AG04450 (cell line): ENCODE results near the gene MYBPC3. TPM values are rescaled to one million over a fixed set of nuclear protein-coding genes. Genes with fewer than 3 reads are reported as not detected.

Source experiments
- CTCF ChIA-PET: fragments of 300-600, 350-600 bp; formaldehyde crosslinking; extraction: SDS; loops from one replicate; lab custom pipeline; 2022; ENCODE audit warnings: antibody characterized with exemption, inconsistent platforms; lab: Charles Lee
- POLR2A ChIA-PET: fragments of 350-600 bp; formaldehyde crosslinking; extraction: SDS; loops from one replicate; lab custom pipeline; 2021; ENCODE audit warnings: antibody characterized with exemption, inconsistent platforms; lab: Yijun Ruan, JAX
- DNase-seq: peaks from one replicate; pipeline ENCODE4 v3.0.0-alpha.2; 2011; ENCODE audit warnings: low read depth, low spot score
- H3K27ac ChIP-seq: one replicate; pipeline ENCODE4 v1.5.1; 2012; ENCODE audit warnings: low read depth, low read length, control low read depth
- H3K27me3 ChIP-seq: one replicate; pipeline ENCODE4 v1.6.0; 2012; ENCODE audit warnings: low read length; ENCODE audit not compliant: control insufficient read depth, insufficient read depth
- H3K4me3 ChIP-seq: 2 replicates; pipeline ENCODE4 v1.5.1; 2011; ENCODE audit warnings: mild to moderate bottlenecking, low read depth, low read length, control low read depth
- H3K9me3 ChIP-seq: 2 replicates; pipeline ENCODE4 v1.5.1; 2012; ENCODE audit warnings: low read length; ENCODE audit not compliant: control insufficient read depth, insufficient read depth
- CTCF ChIP-seq: IDR thresholded peaks from 2 replicates; pipeline ENCODE4 v1.5.1; 2011; ENCODE audit warnings: low read depth, low read length, control low read depth, inconsistent platforms
- polyA plus RNA-seq: library from polyadenylated mRNA; depleted of rRNA; stranded (reverse); fragments of >200 nt; gene quantifications from 2 replicates; pipeline ENCODE4 v1.2.3, GENCODE V29; 2011

The MYBPC3 gene
- polyA plus RNA-seq, 1 experiment, result not detected

DNA sequence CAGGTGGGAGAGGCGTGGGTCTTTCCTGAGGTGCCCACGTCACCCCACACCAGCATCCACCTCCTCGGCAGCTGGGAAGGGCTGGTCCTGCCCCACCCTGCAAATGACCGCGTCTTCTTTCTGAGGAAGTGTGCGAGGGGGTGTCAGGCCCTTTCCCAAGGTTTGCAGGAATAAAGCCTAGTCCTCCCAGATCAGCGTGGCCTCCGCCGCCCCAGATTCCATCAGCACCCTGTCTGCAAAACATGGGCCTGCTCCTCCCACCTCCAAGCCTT lies 41.5 kb upstream of the MYBPC3 start:
- Histone ChIP-seq H3K9me3 (no peaks in the 10 kb centered on the region; the same call in 1 of the 2 replicates), H3K27ac (peak overlapping the region; percentile 89), H3K4me3 (no peak overlapping the region), H3K27me3 (no peaks in the 10 kb centered on the region)
- no peak for TF ChIP-seq CTCF
- DNase-seq, result no peak
- CTCF ChIA-PET, result interaction anchor here (0.7 to 3.4 kb wide), 3 partner anchors 20 to 215 kb away, joined by 3 to 31 read pairs (median 5); no protein-coding TSS in a partner anchor
- POLR2A ChIA-PET, result interaction anchor here (1.0 kb wide), 1 partner anchor 13 kb away, joined by 3 read pairs; no protein-coding TSS in a partner anchor

DNA sequence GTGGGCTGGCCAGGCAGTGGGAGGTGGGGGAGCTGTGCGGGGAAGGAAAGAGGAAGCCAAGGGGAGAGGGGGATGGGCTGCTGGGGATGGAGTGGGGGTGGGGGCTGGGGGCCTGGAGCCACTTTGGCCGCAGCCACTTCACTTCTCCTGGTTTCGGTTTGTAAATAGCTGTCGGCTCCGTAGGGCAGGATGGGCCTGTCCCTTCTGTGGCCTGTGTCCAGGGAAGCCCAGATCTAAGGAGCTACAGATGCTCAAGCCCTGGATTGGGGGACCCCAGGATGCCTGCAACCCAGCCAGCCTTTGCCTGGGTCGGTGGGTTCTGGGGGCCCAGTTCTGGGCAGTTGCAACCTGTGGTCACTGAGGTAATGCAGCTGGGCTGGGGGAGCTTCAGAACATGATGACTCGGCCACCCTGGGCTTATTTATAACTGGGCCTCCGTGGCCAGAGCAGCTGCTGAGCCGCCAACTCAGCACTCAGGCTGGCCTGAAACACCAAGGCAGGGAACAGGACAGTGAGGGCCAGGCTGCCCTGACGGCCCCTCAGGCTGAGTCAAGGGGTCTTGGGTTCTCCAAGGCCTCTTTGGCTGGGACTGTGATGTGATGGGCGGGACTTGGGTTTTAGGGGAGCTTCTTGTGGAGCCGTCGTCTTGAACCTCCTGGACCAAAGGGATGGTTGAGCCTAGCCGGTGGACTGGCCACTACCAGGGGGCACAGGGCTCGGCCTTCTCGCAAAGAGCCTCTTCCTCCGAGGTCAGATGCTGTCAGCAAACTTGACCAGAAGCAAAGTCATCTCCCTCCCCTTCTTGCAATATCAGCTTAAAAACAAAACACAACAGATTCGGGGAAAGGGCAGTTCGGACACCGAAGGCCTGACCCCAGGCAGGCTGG lies 40.9 kb upstream of the MYBPC3 start:
- H3K4me3 ChIP-seq, result no peak overlapping the region
- ChIA-PET POLR2A (interaction anchor here (0.6 to 2.3 kb wide), 3 partner anchors 14 to 57 kb away, joined by 3 to 9 read pairs (median 7); partner anchors contain the start of gene SLC39A13), CTCF (interaction anchor here (0.5 to 3.4 kb wide), 6 partner anchors 18 to 214 kb away, joined by 3 to 31 read pairs (median 4); no protein-coding TSS in a partner anchor)
- H3K27me3 ChIP-seq, result no peaks in the 10 kb centered on the region
- H3K9me3 ChIP-seq, result no peaks in the 10 kb centered on the region; the same call in 1 of the 2 replicates
- peak; percentile 53 for DNase-seq
- no peak for TF ChIP-seq CTCF
- peak overlapping the region; percentile 89 for H3K27ac ChIP-seq

GRCh38 chr11:47392546-47393162 lies 40.2 kb upstream of the MYBPC3 start:
- Histone ChIP-seq H3K9me3 (no peaks in the 10 kb centered on the region; the same call in 1 of the 2 replicates), H3K27ac (no peak overlapping the region), H3K27me3 (no peaks in the 10 kb centered on the region), H3K4me3 (no peak overlapping the region)
- DNase-seq, result no peak
- POLR2A ChIA-PET, result interaction anchor here (0.6 to 2.3 kb wide), 2 partner anchors 16 to 56 kb away, joined by 7 to 9 read pairs; partner anchors contain the start of gene SLC39A13
- TF ChIP-seq CTCF, result no peak
- CTCF ChIA-PET, result interaction anchor here (1.1 to 3.4 kb wide), 4 partner anchors 18 to 213 kb away, joined by 3 to 31 read pairs (median 5); no protein-coding TSS in a partner anchor

DNA sequence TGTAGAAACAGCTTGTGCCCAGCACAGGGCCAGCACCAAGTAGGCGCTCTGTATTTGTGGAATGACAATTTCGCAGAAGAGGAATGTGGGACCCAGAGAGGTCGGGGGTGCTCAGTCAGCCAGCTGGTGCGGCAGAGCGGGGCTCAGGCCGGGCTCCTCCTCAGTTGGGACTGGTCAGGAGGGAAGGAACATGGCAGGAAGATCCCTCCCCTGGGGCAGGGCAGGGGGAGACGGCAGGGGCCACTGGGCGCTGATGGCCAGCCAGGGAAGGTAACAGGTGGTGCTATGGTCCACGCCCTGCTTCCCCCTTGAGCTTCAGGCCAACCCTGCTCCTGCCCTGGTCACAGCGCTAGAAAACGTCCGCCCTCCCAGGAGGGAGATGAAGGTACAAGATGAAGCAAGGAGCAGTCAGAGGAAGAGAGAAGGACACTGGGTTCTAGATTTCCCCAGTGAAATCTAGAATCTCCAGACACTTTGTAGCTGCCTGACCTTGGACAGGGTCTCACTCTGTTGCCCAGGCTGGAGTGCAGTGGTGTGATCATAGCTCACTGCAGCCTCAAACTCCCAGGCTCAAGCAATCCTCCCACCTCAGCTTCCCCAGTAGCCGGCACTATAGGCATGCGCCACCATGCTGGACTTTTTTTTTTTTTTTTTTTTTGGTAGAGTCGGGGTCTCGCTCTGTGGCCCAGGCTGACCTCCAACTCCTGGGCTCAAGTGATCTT lies 39.4 kb upstream of the MYBPC3 start:
- H3K27ac ChIP-seq, result no peak overlapping the region
- CTCF ChIA-PET, result interaction anchor here (1.2 to 3.4 kb wide), 2 partner anchors 18 to 37 kb away, joined by 3 to 31 read pairs; no protein-coding TSS in a partner anchor
- TF ChIP-seq CTCF, result no peak
- no peaks in the 10 kb centered on the region for H3K27me3 ChIP-seq
- POLR2A ChIA-PET, result interaction anchor here (2.3 kb wide), 1 partner anchor 17 kb away, joined by 7 read pairs; the partner anchor contains the start of gene SLC39A13
- no peak for DNase-seq
- no peak overlapping the region for H3K4me3 ChIP-seq
- H3K9me3 ChIP-seq, result no peaks in the 10 kb centered on the region; the same call in 1 of the 2 replicates
